MM.1S (cell line): ENCODE results near the gene SLC9A1.

Source experiments
- CTCF ChIP-seq: fragments of 300-600 bp; sonication (generic); IDR thresholded peaks from 2 replicates; pipeline ENCODE4 v1.5.1; 2016; ENCODE audit warnings: antibody characterized with exemption, low read length, mixed read lengths
- EZH2 ChIP-seq: fragments of 300-600 bp; sonication (generic); optimal IDR thresholded peaks from 2 replicates; pipeline ENCODE3; 2017; ENCODE audit warnings: low read depth, mild to moderate bottlenecking, antibody characterized with exemption, low read length, mixed read lengths
- EZH2phosphoT487 ChIP-seq: fragments of 300-600 bp; sonication (generic); IDR thresholded peaks from 2 replicates; pipeline ENCODE4 v1.6.1; 2018; ENCODE audit warnings: antibody characterized with exemption, low read length

- TF ChIP-seq CTCF (no peak), EZH2 (no peak), EZH2phosphoT487 (no peak)
Observed at GRCh38 chr1:27120854-27121253, 34.1 kb downstream of the SLC9A1 start.
